Testis (tissue), 3 donors: Measurements from ENCODE around the gene PGAM2. TPM values are rescaled to one million over a fixed set of nuclear protein-coding genes. Genes with fewer than 3 reads are reported as not detected.

ENCODE experiments used
- DNase-seq: peaks from one replicate; pipeline ENCODE4 v3.0.0-alpha.2; 2019
- H3K27ac ChIP-seq, 2 donors: fragments of 200-600 bp; sonication (generic); one replicate each; pipeline ENCODE4 v1.5.1; 2019
- H3K27me3 ChIP-seq: fragments of 200-600 bp; sonication (generic); one replicate; pipeline ENCODE4 v1.5.1; 2019
- H3K36me3 ChIP-seq: fragments of 200-600 bp; sonication (generic); one replicate; pipeline ENCODE4 v1.5.1; 2017; ENCODE audit warnings: low read depth; ENCODE audit errors: missing control alignments
- H3K4me1 ChIP-seq: fragments of 200-600 bp; sonication (generic); one replicate; pipeline ENCODE4 v1.5.1; 2019
- H3K4me3 ChIP-seq, 2 donors: fragments of 200-600 bp; sonication (generic); one replicate each; pipeline ENCODE4 v1.5.1; 2017 to 2019
- H3K9me3 ChIP-seq: fragments of 200-600 bp; sonication (generic); one replicate; pipeline ENCODE4 v1.5.1; 2017
- CTCF ChIP-seq, 3 experiments: fragments of 450-650 bp in 2 of 3; fragments of 200-600 bp in 1 of 3; sonication (generic) in 1 of 3; IDR thresholded peaks; one replicate each; pipeline ENCODE4 v1.5.1; 2016 to 2019; ENCODE audit warnings: antibody characterized with exemption in 3 of 3, mild to moderate bottlenecking in 2 of 3, moderate library complexity in 1 of 3
- POLR2A ChIP-seq: fragments of 450-650 bp; IDR thresholded peaks from one replicate; pipeline ENCODE4 v1.6.1; 2017; ENCODE audit warnings: antibody characterized with exemption, mild to moderate bottlenecking, moderate library complexity
- WGBS, 2 donors: methylation state at CpG; one replicate each; pipeline ENCODE4 v1.1.5; 2018; 5-methylcytosine and 5-hydroxymethylcytosine counted together
- intact Hi-C: fragments of 100-400 bp; cut with DNase I; formaldehyde crosslinking; loops from one replicate; pipeline ENCODE4 v1.15.1; 2023; ENCODE audit warnings: low total_unique reads
- polyA plus RNA-seq: library from polyadenylated mRNA; stranded (reverse); fragments of 350-450 nt; fragmentation: Illumina TruSeq; extraction: RNeasy Lipid Tissue Mini Kit (QIAGEN cat#74804); gene quantifications from one replicate; pipeline ENCODE4 v1.2.3, GENCODE V29; 2014; ENCODE audit warnings: low read depth, low replicate concordance; ENCODE audit not compliant: insufficient read depth
- total RNA-seq, 2 donors: library from RNA; depleted of rRNA; stranded (reverse); fragments of >200 nt; gene quantifications; one replicate each; pipeline ENCODE4 v1.2.3, GENCODE V29; 2016

The PGAM2 gene
- total and polyA plus RNA-seq, 3 donors from 2014 or later, result 85.1 to 298 (median 139) TPM

- no peaks in the 10 kb centered on the region for H3K36me3 ChIP-seq
- WGBS, 2 donors, result 75 to 83% methylated on average over 2 of the region's 2 CpGs
- no peaks in the 10 kb centered on the region for H3K27me3 ChIP-seq
- H3K4me1 ChIP-seq, result peaks cover 10% of the 10 kb centered on the region
- H3K4me3 ChIP-seq, result no peak overlapping the region
- no peaks in the 10 kb centered on the region for H3K9me3 ChIP-seq
- no peak for DNase-seq
- peak overlapping the region; percentile 80 to 94 for H3K27ac ChIP-seq
- no peak for TF ChIP-seq CTCF (IDR thresholded peaks at IDR 0.05)
- no peak for TF ChIP-seq POLR2A
- intact Hi-C loops, result no loop called here
Measured at GRCh38 chr7:44105832-44106231, 40.5 kb upstream of the PGAM2 start.

GRCh38 chr7:44104860-44105771, 39.7 kb upstream of the PGAM2 start:
- H3K4me3 ChIP-seq, result peak overlapping the region; percentile 61 to 66
- no peaks in the 10 kb centered on the region for H3K9me3 ChIP-seq
- H3K27me3 ChIP-seq, result no peaks in the 10 kb centered on the region
- peaks cover 14% of the 10 kb centered on the region for H3K4me1 ChIP-seq
- WGBS, 2 donors, result 19 to 30% methylated on average over 7 to 28 of the region's 28 CpGs
- no peaks in the 10 kb centered on the region for H3K36me3 ChIP-seq
- intact Hi-C loops, result no loop called here
- no peak for TF ChIP-seq CTCF (IDR thresholded peaks at IDR 0.05)
- TF ChIP-seq POLR2A, result no peak
- no peak for DNase-seq
- H3K27ac ChIP-seq, result peak overlapping the region; percentile 80 to 94

- no peaks in the 10 kb centered on the region for H3K36me3 ChIP-seq
- peaks cover 14% of the 10 kb centered on the region for H3K4me1 ChIP-seq
- no peak for DNase-seq
- 2 to 5% methylated on average over 20 to 81 of the region's 87 CpGs for WGBS, 2 donors
- TF ChIP-seq POLR2A, result no peak
- no peak for TF ChIP-seq CTCF (IDR thresholded peaks at IDR 0.05)
- H3K27ac ChIP-seq, result peak within 1 kb of the TSS; percentile 80 to 94
- H3K4me3 ChIP-seq, result peak within 1 kb of the TSS; percentile 61 to 66
- no peaks in the 10 kb centered on the region for H3K9me3 ChIP-seq
- intact Hi-C loops, result no loop called here
- no peaks in the 10 kb centered on the region for H3K27me3 ChIP-seq
Measured at GRCh38 chr7:44103923-44104859, 38.8 kb upstream of the PGAM2 start, which contains the start of gene AEBP1. Gene AEBP1, plus strand, starts transcription at chr7:44104345. Its CDS starts 321 bp downstream, at chr7:44104666.

- 59% methylated on average over 8 of the region's 8 CpGs; no CpG with 5 or more reads in 1 of the 2 donors for WGBS, 2 donors
Measured at GRCh38 chr7:44103566-44103922, 38.2 kb upstream of the PGAM2 start.

More at GRCh38 chr7:44103566-44103922, 38.2 kb upstream of the PGAM2 start:
- Histone ChIP-seq H3K27me3 (no peaks in the 10 kb centered on the region), H3K9me3 (no peaks in the 10 kb centered on the region), H3K4me1 (peaks cover 14% of the 10 kb centered on the region), H3K36me3 (no peaks in the 10 kb centered on the region), H3K27ac (peak overlapping the region; percentile 80 to 94), H3K4me3 (peak overlapping the region in 1 of 2 donors; percentile 66)
- TF ChIP-seq CTCF (IDR thresholded peaks at IDR 0.05), result no peak
- no peak for TF ChIP-seq POLR2A
- intact Hi-C loops, result no loop called here
- DNase-seq, result no peak
